Heart left ventricle (tissue), 13 donors: ENCODE results near the gene WAC.

Experiments used
- POLR2A ChIP-seq, 2 donors: fragments of 450-650 bp; IDR thresholded peaks; one replicate each; pipeline ENCODE4 v1.6.1; 2017; ENCODE audit warnings: antibody characterized with exemption in 2 of 2, mild to moderate bottlenecking in 2 of 2, moderate library complexity in 2 of 2
- TF ChIP-seq, protein P1 (sequence below), 12 donors: fragments of 200-600 bp; sonication (generic) in 4 of 12; IDR thresholded peaks; one replicate each; pipeline versions ENCODE4 v1.5.0 to v1.8.0; 2018 to 2022; ENCODE audit warnings: antibody characterized with exemption in 12 of 12, mild to moderate bottlenecking in 5 of 12
- donor health status: ischemic (EF 13 %, LVEDD 7.1; RV severe dilation, severe dysfunction).
- donor health status: DM: no; HTN: yes; CAD: no.
- donor health status: DM: no; HTN: no; CAD: no.
- donor health status: ischemic (EF 25% LVEDD 6.9; RV normal size, moderate dysfunction).
- donor health status: ischemic (EF 25% LVEDD 5.7; RV mildly dilated, moderate dysfunction).
- donor health status: ischemic (EF 35%, LVEDD 5.7; RV mildly dilated, moderate dysfunction).
- donor health status: nonischemic (EF 11% LVEDD 7.7; RV severe dilation, severe dysfunction).
- donor health status: DM: yes; HTN: yes; CAD: no.
- donor health status: PGD.
- donor health status: ischemic (EF 29% LVEDD 5.4; RV normal size, mild dysfunction).
- donor health status: nonischemic (EF 23%, LVEDD 6.1; RV moderate dilation, normal function).

GRCh38 chr10:28532337-28533185, at the start of gene WAC:
- TF ChIP-seq, protein P1, sequence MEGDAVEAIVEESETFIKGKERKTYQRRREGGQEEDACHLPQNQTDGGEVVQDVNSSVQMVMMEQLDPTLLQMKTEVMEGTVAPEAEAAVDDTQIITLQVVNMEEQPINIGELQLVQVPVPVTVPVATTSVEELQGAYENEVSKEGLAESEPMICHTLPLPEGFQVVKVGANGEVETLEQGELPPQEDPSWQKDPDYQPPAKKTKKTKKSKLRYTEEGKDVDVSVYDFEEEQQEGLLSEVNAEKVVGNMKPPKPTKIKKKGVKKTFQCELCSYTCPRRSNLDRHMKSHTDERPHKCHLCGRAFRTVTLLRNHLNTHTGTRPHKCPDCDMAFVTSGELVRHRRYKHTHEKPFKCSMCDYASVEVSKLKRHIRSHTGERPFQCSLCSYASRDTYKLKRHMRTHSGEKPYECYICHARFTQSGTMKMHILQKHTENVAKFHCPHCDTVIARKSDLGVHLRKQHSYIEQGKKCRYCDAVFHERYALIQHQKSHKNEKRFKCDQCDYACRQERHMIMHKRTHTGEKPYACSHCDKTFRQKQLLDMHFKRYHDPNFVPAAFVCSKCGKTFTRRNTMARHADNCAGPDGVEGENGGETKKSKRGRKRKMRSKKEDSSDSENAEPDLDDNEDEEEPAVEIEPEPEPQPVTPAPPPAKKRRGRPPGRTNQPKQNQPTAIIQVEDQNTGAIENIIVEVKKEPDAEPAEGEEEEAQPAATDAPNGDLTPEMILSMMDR (IDR thresholded peaks at IDR 0.05) = peak in 4 of 12 donors; percentile 13 to 41 (median 26)
- peak in 1 of 2 donors; percentile 80 for TF ChIP-seq POLR2A (IDR thresholded peaks at IDR 0.05)
